GM12891 (cell line): Measurements from ENCODE around the gene LSM2.
A peak's percentile ranks its signal among the peaks of the same experiment; 100 is the strongest.
"Not testable (repeated sequence)": the region's sequence is repeated elsewhere in the genome, so short reads cannot be mapped to it uniquely, and the experiment has no call there.

Source experiments
- DNase-seq: peaks from one replicate; pipeline ENCODE4 v3.0.0; 2011; ENCODE audit warnings: low spot score; ENCODE audit not compliant: insufficient read length
- FAIRE-seq: peaks from 2 replicates; lab custom pipeline; 2011; peaks lifted over from hg19 to GRCh38; lab: Jason Lieb, UNC
- PAX5 ChIP-seq: IDR thresholded peaks from 2 replicates; pipeline ENCODE4 v1.6.1; 2011; ENCODE audit warnings: low read length, moderate library complexity, mild to moderate bottlenecking; ENCODE audit not compliant: insufficient read depth, severe bottlenecking
- POLR2A ChIP-seq: IDR thresholded peaks from 2 replicates; pipeline ENCODE4 v1.6.1; 2011; ENCODE audit warnings: low read depth, low read length, control low read depth
- POLR2AphosphoS5 ChIP-seq: IDR thresholded peaks from 2 replicates; pipeline ENCODE4 v1.6.1; 2011; ENCODE audit warnings: low read depth, low read length, control low read depth
- POU2F2 ChIP-seq: IDR thresholded peaks from 2 replicates; pipeline ENCODE4 v1.6.1; 2011; ENCODE audit warnings: low read depth, mild to moderate bottlenecking, control low read depth, low read length, moderate library complexity
- SPI1 ChIP-seq: IDR thresholded peaks from 2 replicates; pipeline ENCODE4 v1.6.1; 2011; ENCODE audit warnings: low read depth, low read length, control low read depth
- TAF1 ChIP-seq: IDR thresholded peaks from 2 replicates; pipeline ENCODE4 v1.6.1; 2011; ENCODE audit warnings: low read depth, low read length, control low read depth

Gene LSM2

DNA sequence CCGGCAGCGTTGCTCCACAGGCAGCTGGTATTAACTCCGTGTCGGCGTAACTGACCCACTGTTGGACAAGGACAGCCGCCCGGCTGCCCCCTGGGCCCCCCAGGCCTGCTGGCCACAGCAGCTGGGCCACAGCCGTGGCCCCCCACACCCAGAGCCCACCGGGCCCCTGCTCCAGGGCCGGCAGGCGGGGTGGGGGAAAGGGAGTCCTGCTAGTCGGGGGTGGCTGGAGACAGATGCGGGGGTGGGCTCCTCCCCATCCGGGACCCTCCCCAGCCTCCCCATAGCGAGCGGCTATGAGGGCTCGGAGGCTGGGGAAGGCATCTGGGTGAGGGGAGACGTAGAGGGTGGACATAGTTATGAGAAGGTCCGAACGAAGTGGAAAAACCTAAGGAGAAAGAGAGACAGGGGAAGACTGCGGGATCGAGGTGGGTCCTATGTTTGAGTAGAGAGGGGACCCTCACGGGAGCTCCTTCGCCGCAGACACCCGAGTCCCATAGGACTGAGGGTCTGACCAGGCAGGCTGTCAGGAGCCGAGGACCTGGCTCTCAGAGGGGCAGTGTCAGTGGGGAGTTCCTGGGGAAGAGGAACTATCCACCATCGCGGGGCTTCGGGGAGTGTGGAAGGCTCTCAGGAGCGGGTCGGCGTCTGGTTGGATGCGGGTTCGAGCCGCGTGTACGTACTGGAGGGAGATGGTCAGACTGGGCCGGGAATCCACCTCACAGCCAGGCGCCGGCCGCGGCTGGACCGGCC, 11.7 kb downstream of the LSM2 start:
- TF ChIP-seq POU2F2 = no peak
- no peak for TF ChIP-seq TAF1
- TF ChIP-seq POLR2AphosphoS5 = no peak
- TF ChIP-seq PAX5 = no peak
- TF ChIP-seq SPI1 = no peak
- TF ChIP-seq POLR2A = no peak
- peak; percentile 57 for DNase-seq
- FAIRE-seq = no peak

DNA sequence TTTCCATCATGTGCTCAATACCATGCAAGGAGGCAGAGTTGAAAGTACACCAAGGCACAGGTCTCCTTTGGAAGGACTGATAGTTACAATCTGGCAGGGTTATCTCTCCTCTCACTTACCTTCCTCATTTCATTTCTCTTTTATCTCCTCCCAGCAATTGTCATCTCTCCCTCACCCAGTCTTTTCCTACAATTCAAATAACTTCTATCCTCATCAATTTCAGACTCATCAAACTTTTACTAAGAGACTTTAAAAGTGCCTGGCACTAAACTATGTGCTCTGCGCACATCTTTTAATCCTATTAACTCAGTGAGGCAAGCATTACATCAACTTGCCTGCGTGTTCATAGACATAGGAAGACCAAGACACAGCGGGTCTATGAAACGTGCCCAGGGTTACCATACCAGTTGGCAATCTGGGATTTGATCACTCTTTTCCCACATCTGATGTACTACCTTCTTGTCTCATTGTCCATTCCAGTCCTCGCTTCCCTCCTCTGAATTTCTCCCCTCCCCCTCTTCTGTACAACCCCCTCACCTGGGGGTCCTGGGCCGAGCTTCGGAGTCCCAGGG, 12.4 kb downstream of the LSM2 start:
- DNase-seq (no peak), FAIRE-seq (peak; percentile 38)
- no peak for TF ChIP-seq SPI1
- TF ChIP-seq POLR2A = no peak
- no peak for TF ChIP-seq POLR2AphosphoS5
- TF ChIP-seq POU2F2 = no peak
- TF ChIP-seq PAX5 = no peak
- no peak for TF ChIP-seq TAF1

DNA sequence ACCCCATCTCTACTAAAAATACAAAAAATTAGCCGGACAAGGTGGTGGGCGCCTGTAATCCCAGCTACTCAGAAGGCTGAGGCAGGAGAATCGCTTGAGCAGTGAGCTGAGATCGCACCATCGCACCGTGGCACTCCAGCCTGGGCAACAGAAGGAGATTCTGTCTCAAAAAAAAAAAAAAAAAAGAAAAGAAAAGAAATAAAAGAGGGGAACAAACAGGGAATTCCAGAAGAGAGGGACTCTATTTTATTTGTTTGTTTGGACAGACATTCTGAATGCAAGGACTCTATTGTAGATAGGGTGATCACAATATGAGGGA, 12.9 kb downstream of the LSM2 start:
- not testable (repeated sequence) for DNase-seq, FAIRE-seq

DNA sequence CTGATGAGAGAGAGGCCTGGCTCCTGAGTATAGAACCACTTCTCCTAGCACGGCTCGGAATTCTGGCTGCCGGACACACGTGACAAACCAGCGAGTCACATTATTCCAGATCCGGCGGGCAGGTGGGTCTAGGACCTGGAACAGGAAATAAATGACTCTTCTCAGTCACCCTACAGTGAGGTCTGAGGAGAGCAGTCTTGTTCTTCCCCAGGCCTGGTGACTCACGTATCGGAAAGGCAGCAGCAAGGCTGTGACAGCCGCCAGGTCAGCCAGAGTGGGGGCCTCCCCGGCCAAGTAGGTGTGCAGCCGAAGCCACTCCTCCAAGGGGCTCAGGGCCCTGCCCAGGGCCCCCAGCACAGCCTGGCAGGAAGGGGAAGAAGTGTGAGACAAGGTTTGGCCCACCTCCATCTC, 14.0 kb downstream of the LSM2 start:
- DNase-seq (no peak), FAIRE-seq (no peak)
- TF ChIP-seq TAF1 (no peak), POLR2A (no peak), POU2F2 (no peak), POLR2AphosphoS5 (no peak), PAX5 (no peak), SPI1 (no peak)

DNA sequence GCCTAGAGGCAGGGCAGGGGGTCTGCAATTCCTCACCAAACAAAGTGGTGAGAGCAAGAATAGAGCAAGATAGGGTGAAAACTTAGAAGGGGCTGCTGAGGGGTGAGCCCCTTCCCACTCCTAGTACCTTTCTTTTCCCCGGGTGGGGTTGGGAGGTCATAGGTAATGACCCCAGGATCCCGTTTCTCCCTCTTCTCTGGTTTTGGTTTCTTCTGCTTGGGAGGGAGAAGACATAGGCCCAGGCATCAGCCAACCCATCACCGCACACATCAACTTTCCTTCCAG, 14.7 kb downstream of the LSM2 start:
- FAIRE-seq = no peak
- TF ChIP-seq POU2F2 (no peak), POLR2A (no peak)

DNA sequence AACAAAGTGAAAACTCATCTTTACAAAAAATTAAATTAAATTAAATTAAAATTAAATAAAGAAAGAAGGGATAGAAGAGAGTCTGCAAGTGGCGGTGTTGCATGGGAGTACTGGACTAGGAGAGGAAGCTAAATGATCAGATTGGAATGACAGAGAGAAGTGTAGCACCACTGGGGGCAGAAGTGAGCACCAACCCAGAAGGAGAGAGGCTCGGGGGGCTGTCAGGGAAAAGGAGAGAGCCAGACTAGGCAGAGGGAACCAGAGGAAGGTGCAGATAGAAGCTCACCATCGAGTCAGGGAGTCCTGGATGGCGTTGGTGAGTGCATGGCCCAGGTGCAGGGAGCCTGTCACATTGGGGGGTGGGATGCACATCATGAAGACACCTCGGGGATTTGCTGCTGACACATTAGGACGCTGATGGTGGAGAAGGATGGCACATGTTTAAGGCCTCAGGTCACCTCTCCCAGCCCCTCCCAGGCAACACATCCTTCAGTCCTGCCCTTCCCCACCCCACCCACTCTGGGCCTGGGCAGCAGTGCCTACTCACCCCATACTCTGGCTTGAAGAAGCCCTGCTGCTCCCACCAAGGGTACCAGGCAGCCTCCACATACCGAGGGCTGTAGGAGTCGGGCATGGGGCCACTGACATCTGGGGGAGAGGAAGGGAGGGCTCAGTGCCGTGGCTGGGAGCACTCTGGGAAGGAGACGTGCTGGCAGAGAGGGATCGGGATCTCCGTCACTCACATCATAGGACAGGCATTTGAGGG, 15.3 kb downstream of the LSM2 start:
- FAIRE-seq = no peak
- no peak for TF ChIP-seq PAX5
- no peak for TF ChIP-seq POLR2A
- no peak for TF ChIP-seq SPI1
- TF ChIP-seq POU2F2 = no peak
- no peak for TF ChIP-seq TAF1
- TF ChIP-seq POLR2AphosphoS5 = no peak
- DNase-seq = no peak

More for the DNA sequence above, 14.7 kb downstream of the LSM2 start:
- DNase-seq = no peak

DNA sequence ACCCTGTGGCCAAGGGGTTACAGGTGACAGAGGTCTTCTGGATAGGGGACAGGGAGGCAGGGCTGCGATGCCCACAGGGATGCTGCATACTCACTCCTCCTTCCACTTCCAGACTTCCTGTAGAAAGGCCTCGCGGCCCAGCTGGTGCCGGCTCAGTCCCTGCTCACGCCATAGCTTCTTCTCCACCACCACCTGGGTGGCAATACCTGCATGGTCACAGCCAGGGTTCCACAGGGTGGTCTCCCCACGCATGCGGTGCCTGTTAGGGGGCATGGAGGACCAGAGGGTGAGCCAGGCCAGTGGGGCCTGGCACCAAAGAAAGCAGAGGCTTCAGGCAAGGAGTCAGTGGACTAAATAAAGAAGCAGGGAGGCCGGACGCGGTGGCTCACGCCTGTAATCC, 21.3 kb downstream of the LSM2 start:
- FAIRE-seq (no peak), DNase-seq (no peak)
- TF ChIP-seq TAF1 (no peak), PAX5 (no peak), POU2F2 (no peak), SPI1 (no peak), POLR2AphosphoS5 (no peak), POLR2A (no peak)

DNA sequence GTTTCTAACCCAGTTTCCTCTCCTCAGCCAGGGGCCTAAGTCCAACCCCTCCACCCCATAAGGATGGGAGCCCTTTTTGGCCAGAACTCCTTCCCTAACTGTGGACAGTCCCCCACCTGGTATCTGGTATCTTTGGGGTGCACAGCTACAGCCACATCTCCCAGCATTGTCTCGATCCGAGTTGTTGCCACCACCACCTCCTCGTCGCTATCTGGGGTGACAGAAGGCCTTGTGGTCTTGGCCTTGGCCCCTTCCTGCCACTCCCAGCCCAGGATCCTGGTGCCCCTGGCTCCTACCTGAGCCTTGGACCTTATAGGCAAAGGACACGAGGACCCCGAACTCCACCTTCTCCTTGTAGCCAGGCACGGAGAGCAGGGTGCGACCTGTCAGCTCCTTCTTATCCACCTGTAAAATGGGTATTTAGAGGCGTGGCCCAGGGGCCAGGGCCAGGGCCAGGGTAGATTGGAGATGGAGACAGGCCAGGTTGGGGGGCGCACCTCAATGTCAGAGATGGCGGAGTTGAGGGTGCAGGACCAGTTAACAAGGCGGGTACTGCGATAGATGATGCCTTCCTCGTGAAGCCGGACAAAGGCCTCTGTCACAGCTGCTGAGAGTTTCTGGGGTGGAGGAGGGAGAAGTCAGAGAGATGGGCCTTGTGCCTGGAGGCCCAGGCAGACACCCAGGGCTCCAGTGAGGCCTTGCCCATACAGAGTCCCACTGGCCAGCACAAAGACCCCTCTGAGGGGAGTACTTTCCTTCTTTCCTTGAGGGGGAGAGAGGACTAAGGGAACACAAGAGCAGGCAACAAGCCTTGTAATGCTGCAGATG, 22.5 kb downstream of the LSM2 start:
- TF ChIP-seq POLR2A (0 out of 2 replicates have a peak, but pooled peaks have one; percentile 11), POU2F2 (no peak)
- FAIRE-seq = no peak
- no peak for DNase-seq

DNA sequence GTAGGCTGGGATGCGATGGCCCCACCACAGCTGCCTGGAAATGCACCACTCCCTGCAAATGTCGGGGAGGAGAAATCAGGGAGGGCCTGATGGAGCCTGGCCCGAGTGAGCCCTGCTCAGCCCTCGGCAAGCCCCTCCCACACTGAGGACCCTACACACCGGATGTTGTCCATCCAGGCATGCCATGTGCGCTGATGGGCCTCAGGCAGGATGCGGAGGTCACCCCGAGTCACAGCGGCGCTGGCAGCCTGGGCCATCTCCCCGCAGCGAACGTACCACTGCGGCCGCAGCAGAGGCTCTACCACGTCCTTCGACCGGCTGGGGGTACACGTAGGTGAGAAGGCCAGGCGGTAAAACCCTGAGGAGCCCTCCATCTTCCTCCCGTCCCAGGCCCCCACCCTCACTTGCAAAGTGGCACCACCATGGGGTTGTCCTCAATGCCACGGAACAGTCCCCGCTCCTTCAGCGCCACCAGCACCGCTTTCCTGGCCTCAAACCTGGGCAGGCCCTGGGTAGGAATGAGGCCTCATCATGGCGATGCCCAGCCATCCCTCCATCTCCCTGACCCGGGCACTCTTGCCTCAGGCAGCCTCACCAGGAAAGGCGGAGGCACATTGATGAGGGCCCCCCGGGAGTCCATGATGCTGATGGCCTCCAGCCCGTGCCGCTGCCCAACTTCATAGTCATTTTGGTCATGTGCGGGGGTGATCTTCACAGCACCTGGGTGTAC, 24.5 kb downstream of the LSM2 start:
- DNase-seq (no peak), FAIRE-seq (no peak)
- TF ChIP-seq POLR2AphosphoS5 = no peak
- TF ChIP-seq PAX5 = no peak
- TF ChIP-seq SPI1 = no peak
- no peak for TF ChIP-seq POLR2A
- no peak for TF ChIP-seq TAF1
- TF ChIP-seq POU2F2 = no peak
